Heart right ventricle (tissue), 16 donors: ENCODE measurements around the gene NGEF. TPM values are rescaled to one million over a fixed set of nuclear protein-coding genes. Genes with fewer than 3 reads are reported as not detected.

Experiments used
- ATAC-seq, 8 donors: fragments of 200-7000 bp; cut with Tn5 transposase; one replicate each; pipeline ENCODE4 v1.9.1; 2020; ENCODE audit warnings: mild to moderate bottlenecking in 8 of 8, moderate library complexity in 8 of 8, moderate number of reproducible peaks in 1 of 8
- DNase-seq, 2 donors: peaks; one replicate each; pipeline ENCODE4 v3.0.0-alpha.2; 2020
- H3K27ac ChIP-seq, 10 donors: fragments of 200-600 bp; sonication (generic) in 2 of 10; one replicate each; pipeline versions ENCODE4 v1.5.0 to v1.8.0; 2020 to 2022; ENCODE audit warnings: mild to moderate bottlenecking in 3 of 10
- H3K27me3 ChIP-seq, 7 donors: fragments of 200-600 bp; one replicate each; pipeline ENCODE4 v1.8.0; 2021 to 2022; ENCODE audit warnings: mild to moderate bottlenecking in 2 of 7
- H3K36me3 ChIP-seq, 9 donors: fragments of 200-600 bp; sonication (generic) in 1 of 9; one replicate each; pipeline versions ENCODE4 v1.5.0 to v1.8.0; 2020 to 2022; ENCODE audit warnings: mild to moderate bottlenecking in 2 of 9
- H3K4me1 ChIP-seq, 9 donors: fragments of 200-600 bp; sonication (generic) in 1 of 9; one replicate each; pipeline versions ENCODE4 v1.5.0 to v1.8.0; 2020 to 2022; ENCODE audit warnings: mild to moderate bottlenecking in 4 of 9
- H3K4me3 ChIP-seq, 10 donors: fragments of 200-600 bp; sonication (generic) in 2 of 10; one replicate each; pipeline versions ENCODE4 v1.5.0 to v1.8.0; 2020 to 2022; ENCODE audit warnings: mild to moderate bottlenecking in 7 of 10, moderate library complexity in 2 of 10
- H3K9me3 ChIP-seq, 11 donors: fragments of 200-600 bp in 10 of 11; sonication (generic) in 2 of 11; one replicate each; pipeline versions ENCODE4 v1.5.0 to v1.8.0; 2013 to 2022; ENCODE audit warnings: mild to moderate bottlenecking in 2 of 11, control low read depth in 1 of 11, moderate library complexity in 1 of 11
- CTCF ChIP-seq, 9 donors: fragments of 200-600 bp; sonication (generic) in 2 of 9; IDR thresholded peaks; one replicate each; pipeline versions ENCODE4 v1.5.0 to v1.8.0; 2021 to 2022; ENCODE audit warnings: antibody characterized with exemption in 9 of 9, mild to moderate bottlenecking in 5 of 9, moderate library complexity in 1 of 9
- WGBS, 2 donors: extraction: QIAGEN DNeasy Blood & Tissue Kit; methylation state at CpG; one replicate each; pipeline ENCODE4 v1.1.7; 2013; ENCODE audit warnings: inconsistent platforms in 1 of 2; 5-methylcytosine and 5-hydroxymethylcytosine counted together
- intact Hi-C, 10 donors: fragments of 100-400 bp; cut with DNase I; formaldehyde crosslinking; loops; one replicate each; pipeline versions ENCODE4 v1.11.1 to v1.14.2; 2022
- polyA plus RNA-seq, 2 donors: library from polyadenylated mRNA; stranded (reverse); fragments of 200-250 nt; gene quantifications; one replicate each; pipeline ENCODE4 v1.2.3, GENCODE V29; 2013
- total RNA-seq, 10 donors: library from RNA; stranded (reverse); fragmentation: NEBNext Ultra II Directional in 3 of 10; extraction: Animal tissue kit (Norgen Biotek cat#: 25700) in 3 of 10; gene quantifications; one replicate each; pipeline versions ENCODE4 v1.2.1 to v1.2.4, GENCODE V29; 2021 to 2023
- donor health status: Arrhythmogenic right ventricular cardiomyopathy.
- donor health status: ischemic (EF 13 %, LVEDD 7.1; RV severe dilation, severe dysfunction).
- donor health status: healthy with polysubstance abuse.
- donor health status: DM: no; HTN: yes; CAD: no.
- donor health status: DM: no; HTN: no; CAD: no.
- donor health status: ischemic (EF 25% LVEDD 6.9; RV normal size, moderate dysfunction).
- donor health status: ischemic (EF 25% LVEDD 5.7; RV mildly dilated, moderate dysfunction).
- donor health status: healthy.
- donor health status: DM: yes; HTN: yes; CAD: no.
- donor health status: Ischemic cardiomyopathy.
- donor health status: ischemic (EF 35%, LVEDD 5.7; RV mildly dilated, moderate dysfunction).
- donor health status: nonischemic (EF 11% LVEDD 7.7; RV severe dilation, severe dysfunction).
- donor health status: DM: yes; HTN: yes; CAD: no.
- donor health status: PGD.
- donor health status: ischemic (EF 29% LVEDD 5.4; RV normal size, mild dysfunction).
- donor health status: nonischemic (EF 23%, LVEDD 6.1; RV moderate dilation, normal function).

The NGEF gene
- total and polyA plus RNA-seq, 12 donors, result 0.27 to 0.75 (median 0.54) TPM; not detected in 3

GRCh38 chr2:232884549-232885263, 128.3 kb downstream of the NGEF start:
- H3K27me3 ChIP-seq, result peaks cover 0 to 32% (median 11%) of the 10 kb centered on the region in 7 donors

GRCh38 chr2:232884001-232884421, 129.0 kb downstream of the NGEF start:
- Histone ChIP-seq H3K27me3 (peaks cover 0 to 32% (median 11%) of the 10 kb centered on the region in 7 donors), H3K27ac (no peak overlapping the region), H3K4me3 (no peak overlapping the region), H3K4me1 (no peaks in the 10 kb centered on the region), H3K36me3 (no peaks in the 10 kb centered on the region), H3K9me3 (no peaks in the 10 kb centered on the region)
- WGBS, 2 donors, result 84 to 85% methylated on average over 11 of the region's 11 CpGs
- no peak for DNase-seq
- TF ChIP-seq CTCF (IDR thresholded peaks at IDR 0.05), result no peak
- intact Hi-C loops, result no loop called here
- no peak for ATAC-seq

More at GRCh38 chr2:232884549-232885263, 128.3 kb downstream of the NGEF start:
- intact Hi-C loops, result no loop called here
- DNase-seq (no peak), ATAC-seq (no peak)
- 79 to 87% methylated on average over 27 of the region's 27 CpGs for WGBS, 2 donors
- Histone ChIP-seq H3K9me3 (no peaks in the 10 kb centered on the region), H3K4me1 (no peaks in the 10 kb centered on the region), H3K4me3 (no peak overlapping the region), H3K36me3 (no peaks in the 10 kb centered on the region), H3K27ac (no peak overlapping the region)
- no peak for TF ChIP-seq CTCF (IDR thresholded peaks at IDR 0.05)

GRCh38 chr2:232883116-232883721, 129.8 kb downstream of the NGEF start:
- Histone ChIP-seq H3K27ac (no peak overlapping the region), H3K27me3 (peaks cover 0 to 32% (median 11%) of the 10 kb centered on the region in 7 donors), H3K4me1 (no peaks in the 10 kb centered on the region), H3K9me3 (no peaks in the 10 kb centered on the region), H3K4me3 (no peak overlapping the region), H3K36me3 (no peaks in the 10 kb centered on the region)
- 90% methylated on average over 29 of the region's 29 CpGs for WGBS, 2 donors
- intact Hi-C loops, result no loop called here
- no peak for TF ChIP-seq CTCF (IDR thresholded peaks at IDR 0.05)
- DNase-seq (no peak), ATAC-seq (no peak)

- DNase-seq, result no peak
- no peak for TF ChIP-seq CTCF (IDR thresholded peaks at IDR 0.05)
- no peaks in the 10 kb centered on the region for H3K4me1 ChIP-seq
- H3K27ac ChIP-seq, result no peak overlapping the region
- H3K4me3 ChIP-seq, result no peak overlapping the region
- ATAC-seq, result no peak
- intact Hi-C loops, result no loop called here
- H3K36me3 ChIP-seq, result no peaks in the 10 kb centered on the region
- H3K27me3 ChIP-seq, result peaks cover 0 to 32% (median 11%) of the 10 kb centered on the region in 7 donors
- 89% methylated on average over 20 of the region's 20 CpGs for WGBS, 2 donors
- no peaks in the 10 kb centered on the region for H3K9me3 ChIP-seq
Measured at GRCh38 chr2:232882505-232883115, 130.4 kb downstream of the NGEF start.
